ENCODE results near the gene AADACL4.

The AADACL4 gene

DNA sequence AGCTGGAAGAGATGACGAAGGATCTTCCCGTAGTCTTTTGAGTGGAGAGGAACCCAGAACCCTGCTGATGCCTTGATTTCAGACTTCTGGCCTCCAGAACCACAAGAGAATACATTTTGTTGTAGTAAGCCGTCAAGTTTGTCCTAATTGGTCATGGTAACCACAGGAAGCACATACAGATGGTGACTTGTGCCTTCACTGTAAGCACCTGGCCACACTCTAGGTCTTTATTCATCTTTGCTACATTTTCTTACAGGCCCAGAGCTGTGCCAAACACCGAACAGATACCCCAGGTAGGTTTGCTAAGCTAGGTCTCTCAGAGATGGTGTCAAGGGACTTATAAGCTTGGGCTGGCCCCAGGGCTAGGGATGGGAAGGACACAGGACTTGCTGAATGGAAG, 30.7 kb upstream of the AADACL4 start:
- no peak for DNase-seq

DNA sequence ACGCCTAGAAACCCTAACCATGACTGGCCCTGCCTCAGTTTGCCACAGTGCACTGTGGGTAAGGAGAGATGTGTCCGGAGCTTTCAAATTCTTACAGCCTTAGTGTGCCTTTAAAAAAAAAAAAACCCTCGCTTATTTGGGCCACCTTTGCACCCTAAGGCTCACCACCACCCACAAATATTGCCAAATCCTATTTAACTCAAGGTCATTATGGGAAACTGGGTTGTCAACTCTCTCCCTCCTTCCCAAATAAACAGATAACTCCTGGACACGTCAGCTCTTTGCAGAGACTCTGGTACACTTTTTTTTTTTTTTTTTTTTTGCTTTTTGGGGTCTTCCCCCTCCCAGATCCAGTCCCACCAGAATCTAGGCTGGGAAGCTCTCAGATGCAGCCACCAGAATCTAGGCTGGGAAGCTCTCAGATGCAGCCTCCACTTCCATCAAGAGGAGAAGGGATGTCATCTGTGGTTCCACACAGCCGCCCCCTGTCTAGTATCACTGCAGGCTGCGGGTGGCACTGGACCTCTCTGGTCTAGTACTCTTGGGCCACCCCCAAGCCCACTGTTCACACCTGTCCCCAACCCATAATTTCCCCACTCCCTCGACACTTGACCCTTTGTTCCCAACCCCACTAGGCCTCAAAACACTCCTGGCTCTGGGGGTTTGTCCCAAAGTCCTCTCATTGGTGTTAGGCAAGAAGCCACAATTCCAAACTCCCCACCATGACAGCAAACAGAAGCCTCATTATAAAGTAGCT, 29.3 kb upstream of the AADACL4 start:
- DNase-seq: no peak

DNA sequence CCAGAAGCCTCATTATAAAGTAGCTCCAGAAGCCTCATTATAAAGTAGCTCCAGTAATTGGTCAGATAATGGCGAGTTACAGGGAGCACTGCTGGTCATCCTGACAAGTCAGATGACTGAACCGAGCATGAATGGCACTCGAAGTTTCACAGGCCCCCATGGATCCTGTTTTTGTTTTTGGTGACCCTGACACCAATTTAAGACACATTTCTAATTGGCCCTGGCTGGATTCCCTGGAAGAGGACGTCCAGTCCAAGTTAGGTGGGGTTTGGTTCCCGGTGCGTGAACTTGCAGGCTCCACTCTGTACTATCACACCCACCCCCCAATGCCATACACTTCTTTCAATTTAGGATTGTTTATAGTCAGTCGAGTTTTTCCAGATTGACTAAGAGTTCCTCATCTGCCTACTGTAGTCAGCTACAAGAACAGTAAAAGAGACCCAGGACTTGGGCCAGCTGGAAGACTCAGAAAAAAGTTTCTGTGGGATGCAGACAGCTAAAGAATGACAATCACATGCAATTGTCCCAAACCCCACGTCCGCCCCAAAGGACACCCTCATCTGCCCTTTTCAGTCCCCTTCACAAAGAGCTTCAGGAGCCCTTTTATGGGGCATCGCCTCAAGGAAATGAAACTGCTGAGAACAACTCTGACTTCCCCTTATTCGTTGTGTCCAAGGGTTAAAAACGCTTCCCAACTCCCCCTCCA, 28.6 kb upstream of the AADACL4 start:
- peak; percentile 37 for DNase-seq

DNA sequence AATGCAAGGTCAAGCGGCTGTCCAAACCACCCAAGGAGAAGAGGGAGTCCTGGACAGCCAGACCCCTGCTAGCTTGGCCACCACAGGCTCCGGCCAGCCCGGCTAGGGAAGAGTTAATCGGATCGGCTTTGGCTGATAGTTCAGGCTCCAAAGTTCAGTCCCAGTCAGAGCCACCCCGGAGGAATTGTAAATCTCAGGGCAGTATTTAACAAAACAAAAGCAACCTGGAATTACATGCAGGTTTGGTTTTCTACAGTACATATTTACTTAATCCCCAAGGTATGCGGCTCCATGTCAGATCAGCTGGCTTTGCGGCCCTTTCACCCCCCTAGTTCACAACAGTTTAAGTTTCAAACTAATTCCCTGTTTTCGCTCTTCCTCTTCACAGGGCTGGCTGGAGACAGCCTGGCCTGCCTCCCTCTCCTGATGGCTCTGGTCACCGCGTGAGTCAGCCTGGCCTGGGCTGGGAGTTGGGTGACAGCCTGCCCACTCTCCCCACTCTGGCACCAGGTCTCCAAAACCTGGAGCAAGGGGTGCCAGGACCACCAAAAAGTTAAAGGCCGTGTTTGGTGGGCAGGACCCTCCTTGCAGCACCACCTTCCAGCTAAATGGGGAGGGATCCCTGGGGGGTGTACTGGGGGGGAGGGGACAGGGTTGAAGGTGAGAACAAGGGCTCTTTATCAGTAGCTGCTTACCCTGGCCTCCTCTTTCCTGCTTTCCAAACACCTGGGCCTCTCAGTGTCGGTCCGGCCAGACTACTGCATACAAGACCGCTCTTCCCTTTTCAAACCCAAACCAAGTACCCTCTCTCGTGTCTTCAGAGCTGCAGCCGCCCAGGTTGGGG, 27.8 kb upstream of the AADACL4 start:
- peak; percentile 47 for DNase-seq

DNA sequence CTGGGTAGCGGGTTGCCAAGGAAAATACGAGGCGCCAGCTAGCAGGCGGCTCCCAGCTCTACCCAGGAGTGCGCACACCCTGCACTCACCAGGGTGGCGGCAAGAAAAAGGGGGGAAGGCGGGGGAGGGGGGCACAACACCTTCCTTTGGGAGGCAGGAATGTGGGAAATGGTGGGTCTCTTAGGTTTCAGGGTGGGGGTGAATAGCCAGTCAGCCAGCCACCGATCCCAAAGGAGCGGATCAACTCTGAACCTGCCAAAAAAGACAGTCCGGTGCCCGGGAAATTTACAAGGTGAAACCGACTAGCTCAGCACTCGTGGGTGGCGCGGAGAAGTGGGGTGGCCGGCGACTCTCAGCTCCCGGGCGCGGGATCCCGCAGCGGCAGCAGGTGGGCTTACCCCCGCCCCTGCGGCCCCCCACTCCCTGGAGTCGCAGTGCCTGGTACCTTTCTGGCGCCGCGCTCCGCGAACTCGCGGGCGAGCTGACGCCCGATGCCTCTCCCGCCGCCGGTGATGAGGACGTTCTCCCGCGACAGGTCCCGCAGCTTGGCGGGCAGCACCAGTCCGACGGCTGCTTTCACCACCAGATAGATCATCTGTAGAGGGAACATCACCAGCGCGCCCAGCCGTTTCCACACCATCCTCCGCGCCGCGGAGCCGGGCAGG, 27.0 kb upstream of the AADACL4 start:
- DNase-seq: peak; percentile 60

DNA sequence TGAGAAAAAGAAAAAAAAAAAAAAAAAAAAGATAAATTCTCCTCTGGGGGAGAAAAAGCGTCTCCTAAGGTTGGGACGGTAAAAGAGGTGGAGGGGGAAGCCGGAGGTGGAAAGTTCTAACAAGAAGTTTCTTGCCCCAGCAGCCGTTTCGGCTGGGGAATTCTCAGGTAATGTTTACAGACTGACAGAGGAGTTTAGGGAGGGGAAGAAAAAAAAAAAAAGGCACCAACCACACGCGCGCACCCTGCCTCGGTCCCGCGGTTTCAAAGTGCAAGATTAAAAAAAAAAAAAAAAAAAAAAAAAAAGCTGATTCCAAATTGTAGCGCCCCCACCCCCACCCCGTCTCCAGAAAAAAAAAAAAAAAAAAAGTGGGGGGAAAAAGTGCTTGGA, 26.4 kb upstream of the AADACL4 start:
- no peak for DNase-seq

DNA sequence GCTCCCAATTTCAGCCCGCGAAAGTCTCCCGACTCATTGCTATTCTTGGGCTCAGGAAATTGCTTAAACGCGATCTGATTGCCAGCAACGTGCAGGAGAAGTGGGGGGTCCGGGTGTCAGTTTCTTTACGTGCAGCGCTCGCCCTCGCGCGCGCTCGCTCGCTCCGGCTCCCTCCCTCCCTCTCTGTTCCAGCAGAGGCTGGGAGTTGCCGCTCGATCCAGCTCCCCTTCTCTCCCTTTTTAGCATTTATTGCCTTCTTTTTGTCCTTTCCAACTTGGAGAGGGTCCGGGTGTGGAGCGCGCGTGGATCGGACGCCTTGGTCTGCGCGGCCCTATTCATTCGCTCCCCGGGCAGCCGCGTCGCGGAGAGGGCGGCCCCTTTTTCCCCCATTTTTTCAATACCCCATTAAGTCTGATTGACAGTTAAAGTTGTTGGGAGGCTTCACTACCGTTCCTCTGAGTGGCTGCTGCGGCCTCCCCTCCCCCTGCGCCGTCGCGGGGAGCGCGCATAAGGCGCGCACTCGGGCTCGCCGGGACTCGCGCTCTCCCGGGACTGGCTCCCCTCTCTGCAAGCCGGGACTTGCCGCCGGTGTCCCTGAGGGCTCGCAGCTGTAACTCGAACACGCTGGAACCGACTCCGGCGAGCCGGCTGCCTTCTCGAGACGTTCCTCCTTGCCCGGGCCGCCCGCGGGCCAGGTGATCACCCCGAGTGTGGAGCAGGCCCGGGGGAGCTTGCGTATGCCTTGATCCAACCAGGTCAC, 25.8 kb upstream of the AADACL4 start, which contains the start of gene DHRS3:
Gene DHRS3, minus strand, starts transcription at position 310 of the 760 bp plus-strand sequence. CDS start 862 bp downstream, outside the sequence.
- DNase-seq: peak; percentile 91

DNA sequence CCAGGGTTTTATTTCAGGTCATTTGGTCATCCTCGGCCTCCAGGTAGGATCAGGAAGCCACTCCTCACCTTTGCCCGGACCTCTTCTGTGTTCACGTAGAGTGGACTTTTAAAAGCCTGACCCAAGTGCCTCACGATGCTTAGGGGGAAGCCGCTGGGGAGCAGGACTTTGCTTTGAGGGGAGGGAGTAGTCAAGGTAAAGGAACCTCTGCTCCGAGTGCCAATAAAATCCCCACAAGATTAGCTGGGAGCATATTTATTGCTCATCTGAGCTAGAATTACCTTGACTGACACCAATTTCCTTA, 25.3 kb upstream of the AADACL4 start:
- DNase-seq: no peak

DNA sequence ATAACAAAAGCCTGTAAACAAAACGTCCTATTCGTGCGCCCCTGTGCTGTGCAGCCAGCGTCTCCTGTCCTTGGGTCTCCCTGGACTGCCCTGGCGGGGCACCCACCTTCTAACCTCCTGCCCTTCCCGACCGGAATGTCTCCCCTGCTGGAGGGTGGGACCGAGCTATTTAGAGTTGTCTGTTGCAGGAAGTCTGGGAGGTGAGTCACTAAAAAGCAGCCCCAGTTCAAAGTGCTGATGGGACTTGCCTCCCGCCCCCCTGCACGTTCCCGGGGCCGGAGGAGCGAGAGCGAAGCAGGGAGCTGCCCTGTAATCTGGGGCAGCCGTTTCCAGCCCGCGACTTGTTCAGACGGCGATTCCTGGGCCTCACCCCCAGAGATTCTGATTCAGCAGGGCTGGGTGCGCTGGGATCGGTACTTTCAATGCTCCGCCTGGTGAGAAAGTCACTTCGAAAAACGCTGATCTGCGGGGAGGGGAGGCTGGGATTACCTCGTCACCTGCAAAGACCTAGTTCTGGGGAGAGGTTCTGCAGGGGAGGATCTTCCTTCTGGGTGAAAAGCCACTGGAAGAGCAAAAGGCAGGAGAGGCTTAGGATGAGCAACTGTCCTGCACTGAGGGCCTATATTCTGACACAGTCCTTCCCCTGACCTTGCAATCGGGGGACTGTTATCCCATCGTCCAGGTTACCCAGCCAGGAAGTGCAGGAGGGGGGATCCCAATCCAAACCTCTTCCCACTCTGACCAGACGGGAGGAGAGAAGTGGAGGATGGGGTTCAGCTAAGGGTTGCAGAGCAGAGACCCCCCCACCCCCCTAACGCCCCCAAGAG, 24.7 kb upstream of the AADACL4 start:
- DNase-seq: peak; percentile 72

DNA sequence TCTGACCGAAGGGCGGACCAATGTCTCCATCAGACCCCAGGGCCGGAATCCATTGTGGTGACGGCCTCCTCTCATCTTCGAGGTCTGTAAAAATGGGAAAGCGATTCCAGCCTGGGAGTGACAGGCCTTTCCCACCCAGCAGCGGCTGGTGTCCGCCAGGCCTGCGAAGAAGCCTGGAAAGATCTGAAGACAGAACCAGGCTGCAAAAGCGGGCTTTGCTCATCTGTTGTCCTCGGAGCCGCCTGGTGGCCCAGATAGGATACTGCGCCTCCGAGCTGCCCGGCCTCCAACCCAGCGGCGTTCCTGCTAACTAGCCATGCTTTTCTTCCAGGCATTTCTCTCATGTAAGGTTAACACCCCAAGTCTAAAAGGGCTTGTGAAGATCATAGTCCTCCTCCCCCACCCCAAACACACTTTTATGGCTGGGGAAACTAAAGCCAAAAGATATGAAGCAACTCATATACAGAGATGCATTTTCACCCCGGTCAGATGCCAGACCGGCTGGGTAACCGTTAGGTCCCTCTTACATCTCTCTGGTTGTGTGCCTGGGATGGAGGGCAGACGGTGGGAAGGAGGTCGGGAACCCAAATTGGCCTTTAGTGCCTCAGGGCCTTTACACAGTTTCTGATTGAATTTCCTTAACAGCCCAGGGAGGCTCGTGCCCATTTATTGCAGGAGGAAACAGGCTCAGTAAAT, 23.9 kb upstream of the AADACL4 start:
- DNase-seq: peak; percentile 89

DNA sequence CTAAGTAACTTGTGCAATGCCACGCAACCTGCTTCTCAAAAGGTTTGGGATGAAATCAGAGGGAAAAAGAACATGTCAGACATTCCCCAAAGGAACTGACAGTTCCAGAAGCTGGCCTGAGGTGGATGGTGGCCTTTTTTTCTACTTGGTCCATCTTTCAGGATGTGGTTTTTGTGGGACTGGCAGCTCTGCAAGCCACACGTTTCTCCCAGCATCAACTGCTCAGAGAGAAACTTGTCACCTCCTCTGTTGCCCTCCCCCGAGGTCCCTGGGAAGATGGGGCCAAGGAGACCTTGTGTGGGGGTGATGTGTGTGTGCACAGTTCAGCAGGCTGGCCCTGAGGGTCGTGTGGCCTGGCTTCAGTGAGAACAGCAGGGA, 23.4 kb upstream of the AADACL4 start:
- DNase-seq: no peak

DNA sequence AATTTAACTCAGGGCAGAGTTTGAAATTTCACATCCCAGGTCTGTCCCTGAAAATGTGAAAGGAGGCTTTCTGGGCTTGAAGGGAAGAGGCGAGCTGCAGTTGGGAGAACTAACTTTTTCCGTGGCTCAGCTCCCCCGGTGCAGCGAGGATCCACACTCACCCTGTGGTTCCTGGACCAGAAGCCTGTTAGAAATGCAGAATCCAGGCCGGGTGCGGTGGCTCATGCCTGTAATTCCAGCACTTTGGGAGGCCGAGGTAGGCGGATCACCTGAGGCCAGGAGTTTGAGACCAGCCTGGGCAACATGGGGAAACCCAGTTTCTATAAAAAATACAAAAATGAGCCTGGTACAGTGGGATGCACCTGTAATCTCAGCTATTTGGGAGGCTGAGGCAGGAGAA, 23.0 kb upstream of the AADACL4 start:
- DNase-seq: no peak

DNA sequence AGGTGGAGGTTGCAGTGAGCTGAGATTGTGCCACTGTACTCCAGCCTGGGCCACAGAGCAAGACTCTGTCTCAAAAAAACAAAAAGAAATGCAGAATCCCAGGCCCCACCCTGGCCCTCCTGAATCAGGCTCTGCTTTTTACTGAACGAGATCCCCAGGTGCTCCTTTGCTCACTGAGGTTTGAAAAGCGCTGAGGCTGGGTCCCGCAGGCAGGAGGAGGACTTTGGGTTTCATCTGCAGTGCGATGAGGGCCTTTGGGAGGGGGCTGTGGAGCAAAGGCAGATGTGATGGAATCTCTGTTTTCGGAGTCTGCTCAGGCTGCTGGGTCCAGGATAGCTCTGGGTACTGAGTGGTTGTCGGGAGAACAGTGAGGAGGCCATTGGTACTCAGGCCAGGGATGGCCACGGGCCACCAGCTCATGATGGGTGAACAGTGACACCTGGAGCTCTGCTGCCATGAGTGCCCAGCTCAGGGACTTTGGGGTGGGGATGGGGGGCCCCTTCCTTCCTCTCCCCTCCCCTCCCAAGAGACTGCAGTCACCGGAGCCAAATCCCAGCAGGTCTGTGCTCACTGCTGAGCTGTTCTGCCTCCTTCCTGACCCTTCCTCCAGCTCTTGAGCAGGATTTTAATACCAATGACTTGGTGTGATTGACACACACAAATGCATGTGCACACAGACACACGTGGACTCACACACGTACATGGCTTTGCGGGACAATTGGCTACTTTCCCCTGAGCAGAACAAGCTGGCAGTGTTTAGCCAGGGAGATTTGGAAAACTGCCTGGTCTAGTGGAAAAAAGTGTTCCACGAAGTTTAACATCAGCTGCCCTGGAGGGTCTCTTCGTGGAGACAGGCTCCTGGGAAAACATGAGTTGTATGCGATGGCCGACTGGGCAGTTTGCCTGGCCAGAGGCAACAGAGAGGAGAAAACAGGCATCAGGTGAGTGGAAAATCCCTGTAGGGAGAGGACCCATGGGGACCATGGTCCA, 22.2 kb upstream of the AADACL4 start:
- DNase-seq: no peak

DNA sequence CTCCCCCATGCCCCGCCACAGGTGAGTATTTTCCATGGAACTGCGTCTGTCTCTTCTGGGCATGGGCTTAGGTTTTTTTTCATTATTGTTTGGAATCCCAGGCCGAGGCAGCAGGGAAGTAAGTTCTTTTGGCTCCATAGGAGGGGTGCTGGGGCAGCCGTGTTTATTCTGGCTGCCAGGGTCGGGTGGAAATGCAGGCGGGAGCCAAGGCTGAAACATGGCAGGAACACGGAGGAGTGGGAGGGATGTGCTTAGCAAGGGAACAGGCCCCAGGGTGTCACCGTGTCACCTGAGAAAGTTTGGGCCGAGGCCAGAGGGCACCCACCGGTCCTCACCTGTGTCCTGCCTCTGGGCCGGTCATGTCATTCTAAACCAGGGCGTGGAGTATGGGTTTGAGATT, 21.4 kb upstream of the AADACL4 start:
- no peak for DNase-seq

DNA sequence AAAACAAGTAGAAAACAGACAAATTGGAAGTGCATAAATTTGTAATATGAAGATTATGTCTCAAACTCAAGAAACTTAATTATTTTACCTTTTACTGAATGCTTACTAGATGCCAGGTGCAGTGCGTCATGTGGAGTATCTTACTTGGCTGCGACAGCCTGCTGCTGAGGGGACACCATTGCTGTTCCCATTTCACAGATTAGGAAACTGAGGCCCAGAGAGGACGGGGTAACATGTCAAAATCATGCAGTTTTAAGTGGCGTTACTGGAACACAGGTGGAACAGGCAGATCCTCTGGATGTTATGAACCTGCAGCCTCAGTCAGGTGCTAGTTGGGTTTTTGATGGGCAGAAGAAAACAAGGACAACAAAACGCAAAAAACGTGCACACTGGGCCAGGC, 18.6 kb upstream of the AADACL4 start:
- no peak for DNase-seq

DNA sequence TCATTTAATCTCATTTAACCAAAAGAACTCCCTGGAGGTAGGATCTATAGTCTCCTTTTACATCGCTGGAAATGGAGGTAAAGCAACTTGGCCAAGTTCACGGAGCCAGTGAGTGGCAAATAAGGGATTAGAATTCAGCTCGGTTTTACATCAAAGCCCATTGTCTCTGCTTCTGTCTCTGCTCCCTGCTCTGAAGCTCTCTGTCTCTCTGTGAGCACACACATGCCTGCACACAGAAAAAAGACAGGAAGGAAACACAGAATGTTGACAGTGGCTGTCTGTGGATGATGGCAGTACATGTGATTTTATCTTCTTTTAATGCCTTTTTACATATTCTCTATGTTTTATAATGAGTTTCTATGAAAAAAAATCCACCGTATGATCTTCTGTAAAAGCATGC, 17.0 kb upstream of the AADACL4 start:
- DNase-seq: no peak

DNA sequence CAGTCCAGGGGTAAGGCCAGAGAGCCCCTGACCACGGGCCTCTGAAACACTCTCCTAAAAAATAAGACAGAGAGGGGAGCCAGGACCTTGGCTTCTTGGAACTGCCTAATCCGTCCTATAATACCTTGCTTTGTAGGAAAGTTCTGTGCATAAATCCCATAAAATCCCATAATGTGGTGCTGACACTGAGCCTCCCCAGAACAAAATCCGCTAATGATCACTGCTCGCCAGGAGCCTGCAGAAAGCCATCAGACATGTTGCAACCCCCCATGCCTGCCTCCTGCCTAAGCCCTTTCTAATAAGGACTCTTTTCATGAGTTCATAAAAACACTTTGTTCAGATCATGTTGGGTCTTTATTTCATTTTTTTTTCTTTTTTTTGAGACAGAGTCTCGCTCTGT, 16.6 kb upstream of the AADACL4 start:
- DNase-seq: no peak

DNA sequence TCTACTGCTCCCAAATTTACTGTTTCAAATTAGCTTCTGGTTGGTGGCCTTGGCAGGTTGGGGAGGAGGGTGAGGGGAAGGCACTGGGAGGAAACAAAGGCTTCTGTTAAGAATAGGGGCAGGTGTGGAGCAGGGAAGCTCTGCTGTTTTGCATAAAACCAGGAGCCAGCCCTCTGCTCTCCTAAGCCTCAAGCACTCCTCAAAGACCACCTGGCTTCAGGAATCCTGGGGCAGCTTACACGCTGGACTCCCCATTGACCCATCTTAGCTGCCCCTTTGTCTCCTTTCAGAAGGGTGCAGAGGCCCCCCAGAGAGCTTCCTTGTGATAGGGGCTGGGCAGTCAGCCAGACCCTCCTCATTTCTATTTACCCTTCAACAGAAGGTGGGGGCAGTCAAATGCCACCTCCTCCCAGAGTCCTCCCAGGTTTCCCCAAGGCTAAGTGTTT, 14.4 kb upstream of the AADACL4 start:
- no peak for DNase-seq

DNA sequence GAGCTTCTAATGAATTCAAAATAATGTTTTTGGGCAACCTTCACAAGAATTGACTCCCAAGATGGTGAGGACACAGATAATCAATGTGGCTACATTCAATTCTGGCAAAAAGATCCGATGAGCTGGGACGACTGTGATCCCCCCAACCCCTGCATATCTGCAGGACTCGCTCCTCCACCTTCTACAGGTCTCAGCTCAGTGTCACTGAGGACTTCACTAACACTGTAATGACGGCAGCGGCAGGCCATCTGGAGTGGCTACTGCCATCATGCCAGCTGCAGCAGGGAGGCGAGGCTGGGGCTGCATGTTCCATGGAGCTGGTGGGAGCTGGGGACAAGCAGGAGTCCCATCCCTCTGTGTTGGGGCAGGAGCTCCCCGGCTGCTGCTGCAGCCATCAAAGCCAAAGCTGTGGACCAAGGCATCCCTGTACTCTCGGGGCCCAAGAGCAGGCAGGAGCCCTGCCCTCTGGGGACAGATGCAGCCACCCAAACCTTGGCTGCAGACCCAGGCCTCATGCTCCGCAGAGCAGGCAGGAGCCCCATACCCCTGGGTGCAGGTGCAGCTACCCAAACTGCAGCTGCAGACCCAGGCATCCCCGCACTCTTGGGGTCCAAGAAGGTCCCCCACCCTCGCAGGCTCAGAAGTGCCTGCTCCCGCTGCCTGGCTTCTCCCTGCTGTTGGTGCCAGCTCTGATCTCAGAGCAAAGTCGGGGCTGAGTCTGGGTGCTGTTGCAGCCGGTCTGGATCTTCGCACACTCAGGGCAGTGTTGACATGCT, 13.7 kb upstream of the AADACL4 start:
- no peak for DNase-seq

All from retina (tissue), 1 donor.